BE2C (cell line): Measurements from ENCODE around the gene ERI2.
"Not testable (repeated sequence)": the region's sequence is repeated elsewhere in the genome, so short reads cannot be mapped to it uniquely, and the experiment has no call there.

Experiments
- DNase-seq: peaks from one replicate; pipeline ENCODE4 v3.0.0-alpha.2; 2020
- H3K27me3 ChIP-seq: fragments of 250-450 bp; sonication (Bioruptor Pico); 2 replicates; pipeline ENCODE4 v1.5.1; 2020; ENCODE audit warnings: mild to moderate bottlenecking
- H3K36me3 ChIP-seq: fragments of 250-450 bp; sonication (Bioruptor Pico); 2 replicates; pipeline ENCODE4 v1.5.1; 2020; ENCODE audit warnings: mild to moderate bottlenecking
- H3K4me1 ChIP-seq: fragments of 250-450 bp; sonication (Bioruptor Pico); 2 replicates; pipeline ENCODE4 v1.5.1; 2020
- H3K4me3 ChIP-seq: 2 replicates; pipeline ENCODE4 v1.5.1; 2011; ENCODE audit warnings: low read depth, low read length
- H3K9me3 ChIP-seq: fragments of 250-450 bp; sonication (Bioruptor Pico); 2 replicates; pipeline ENCODE4 v1.5.1; 2020
- CTCF ChIP-seq: IDR thresholded peaks from 2 replicates; pipeline ENCODE4 v1.5.1; 2012; ENCODE audit warnings: mild to moderate bottlenecking, low read depth, low read length

Gene ERI2

GRCh38 chr16:20811889-20812439, 5.7 kb upstream of the ERI2 start:
- no peak overlapping the region for H3K4me3 ChIP-seq
- H3K27me3 ChIP-seq: no peaks in the 10 kb centered on the region
- no peaks in the 10 kb centered on the region for H3K9me3 ChIP-seq
- DNase-seq: no peak
- no peaks in the 10 kb centered on the region for H3K4me1 ChIP-seq
- H3K36me3 ChIP-seq: no peaks in the 10 kb centered on the region; the same call in 1 of the 2 replicates
- TF ChIP-seq CTCF: no peak

DNA sequence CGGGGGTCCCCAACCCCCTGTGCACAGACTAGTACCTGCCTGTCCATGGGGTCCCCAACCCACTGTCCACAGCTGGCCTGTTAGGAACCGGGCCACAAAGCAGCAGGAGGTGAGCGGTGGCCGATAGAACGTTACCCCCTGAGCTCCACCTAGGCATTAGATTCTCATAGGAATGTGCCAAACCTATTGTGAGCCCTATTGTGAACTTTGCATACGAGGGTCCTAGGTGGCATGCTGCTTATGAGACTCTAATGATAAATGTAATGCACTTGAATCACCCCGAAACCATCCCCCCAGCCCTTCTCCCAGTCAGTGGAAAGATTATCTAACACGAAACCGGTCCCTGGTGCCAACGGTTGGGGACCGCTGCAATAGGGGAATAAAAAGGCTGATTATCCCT, 1.6 kb upstream of the ERI2 start:
- no peak for DNase-seq
- Histone ChIP-seq H3K4me3 (peak overlapping the region; percentile 91), H3K4me1 (no peaks in the 10 kb centered on the region), H3K36me3 (no peaks in the 10 kb centered on the region), H3K27me3 (no peaks in the 10 kb centered on the region), H3K9me3 (no peaks in the 10 kb centered on the region)
- TF ChIP-seq CTCF: no peak

- H3K27me3 ChIP-seq, H3K9me3 ChIP-seq, H3K36me3 ChIP-seq, DNase-seq, H3K4me1 ChIP-seq: not testable (repeated sequence)
- H3K4me3 ChIP-seq: peak overlapping the region; percentile 91
Observed at GRCh38 chr16:20805684-20806167, 546 bp downstream of the ERI2 start.

DNA sequence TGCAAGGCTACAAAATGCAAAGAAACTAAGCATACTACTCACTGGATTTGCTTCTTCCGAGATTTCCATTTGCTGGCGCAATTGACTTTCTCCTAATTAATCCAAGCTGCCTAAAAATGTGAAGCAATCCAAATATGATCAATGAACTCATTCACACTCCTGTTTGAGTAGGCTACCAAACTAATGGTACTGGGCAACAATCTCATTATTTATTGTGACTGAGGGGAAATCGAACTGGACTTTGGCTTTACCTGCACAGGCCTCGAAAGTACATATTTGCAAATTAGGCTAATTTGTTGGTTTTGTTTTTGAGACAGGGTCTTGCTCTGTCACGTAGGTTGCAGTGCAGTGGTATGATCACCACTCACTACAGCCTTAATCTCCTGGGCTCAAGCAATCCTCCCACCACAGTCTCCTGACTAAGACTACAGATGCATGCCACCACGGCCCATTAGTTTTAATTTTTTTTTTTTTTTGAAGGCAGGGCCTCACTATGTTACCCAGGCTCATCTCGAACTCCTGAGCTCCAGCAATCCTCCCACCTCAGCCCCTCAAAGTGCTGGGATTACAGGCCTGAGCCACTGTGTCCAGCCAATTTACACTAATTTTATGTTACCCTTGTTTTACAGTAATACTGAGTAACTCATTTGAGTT, 2.6 kb downstream of the ERI2 start:
- DNase-seq: no peak
- no peaks in the 10 kb centered on the region for H3K27me3 ChIP-seq
- no peak overlapping the region for H3K4me3 ChIP-seq
- TF ChIP-seq CTCF: no peak
- no peaks in the 10 kb centered on the region for H3K9me3 ChIP-seq
- H3K36me3 ChIP-seq: no peaks in the 10 kb centered on the region; the same call in 1 of the 2 replicates
- no peaks in the 10 kb centered on the region for H3K4me1 ChIP-seq

DNA sequence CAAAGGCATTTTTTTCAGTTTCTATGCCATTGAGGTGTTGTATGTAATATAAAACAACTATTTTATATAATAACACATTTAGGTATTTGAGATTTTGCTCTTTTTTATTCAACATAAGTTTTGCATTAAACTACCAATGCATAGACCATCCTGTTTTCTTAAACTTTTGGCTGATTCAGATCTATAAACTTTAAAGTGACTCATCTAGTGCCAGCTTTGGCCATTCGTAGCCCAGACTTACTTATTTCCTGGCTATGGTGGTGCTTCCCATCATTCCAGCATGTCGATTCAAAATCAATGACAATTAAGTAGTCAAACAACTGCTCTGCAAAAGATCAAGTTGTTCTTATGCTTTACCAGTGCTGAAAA, 3.1 kb downstream of the ERI2 start:
- TF ChIP-seq CTCF: no peak
- Histone ChIP-seq H3K36me3 (no peaks in the 10 kb centered on the region; the same call in 1 of the 2 replicates), H3K27me3 (no peaks in the 10 kb centered on the region), H3K9me3 (no peaks in the 10 kb centered on the region), H3K4me1 (no peaks in the 10 kb centered on the region), H3K4me3 (no peak overlapping the region)
- DNase-seq: no peak

GRCh38 chr16:20801278-20801677, 5.0 kb downstream of the ERI2 start:
- no peaks in the 10 kb centered on the region for H3K4me1 ChIP-seq
- no peaks in the 10 kb centered on the region for H3K27me3 ChIP-seq
- no peak for DNase-seq
- peaks cover 4% of the 10 kb centered on the region for H3K36me3 ChIP-seq
- H3K4me3 ChIP-seq: no peak overlapping the region
- H3K9me3 ChIP-seq: no peaks in the 10 kb centered on the region
- TF ChIP-seq CTCF: no peak
